Measurements from ENCODE around the gene TENM4.
A peak's percentile ranks its signal among the peaks of the same experiment; 100 is the strongest.

TENM4 gene

DNA sequence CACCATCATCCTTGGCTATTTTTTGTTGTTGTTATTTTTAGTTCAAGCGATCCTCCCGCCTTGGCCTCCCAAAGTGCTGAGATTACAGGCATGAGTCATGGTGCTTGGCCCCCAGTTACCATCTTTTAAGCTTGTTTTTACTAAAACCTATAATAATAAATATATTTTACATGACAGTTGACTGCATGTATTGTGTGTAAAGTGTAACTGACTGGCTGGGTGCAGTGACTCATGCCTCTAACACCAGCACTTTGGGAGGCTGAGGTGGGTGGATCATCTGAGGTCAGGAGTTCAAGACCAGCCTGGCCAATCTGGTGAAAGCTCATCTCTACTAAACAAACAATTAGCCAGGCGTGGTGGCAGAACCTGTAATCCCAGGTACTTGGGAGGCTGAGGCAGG is 386.2 kb downstream of the TENM4 start:
- Histone ChIP-seq H3K4me1 (ENCODE audit: control insufficient read depth, insufficient read depth, low read length) (no peaks in the 10 kb centered on the region), H3K9me3 (ENCODE audit: control insufficient read depth, insufficient read depth, low read depth, low read length) (no peaks in the 10 kb centered on the region), H3K36me3 (ENCODE audit: control insufficient read depth in 2 of 2, insufficient read depth in 1 of 2, low read length in 2 of 2) (no peaks in the 10 kb centered on the region), H3K27ac (ENCODE audit: extremely low read depth, low read depth, low read length) (no peak overlapping the region), H3K4me3 (ENCODE audit: low read depth, low read length) (no peak overlapping the region)
- CTCF ChIA-PET, result interaction anchor here (0.7 to 2.6 kb wide), 5 partner anchors 46 to 412 kb away, joined by 3 to 23 read pairs (median 3); no protein-coding TSS in a partner anchor
- POLR2A ChIA-PET, result no interaction called here
- no peak for TF ChIP-seq ZSCAN30 (tag by site-specific recombination; IDR thresholded peaks at IDR 0.05)
- peak; percentile 30; the same call in 1 of the 2 replicates for TF ChIP-seq ZFHX2 (tag by site-specific recombination; conservative IDR thresholded peaks at IDR 0.05)
- TF ChIP-seq GLIS1 (tag by site-specific recombination; IDR thresholded peaks at IDR 0.05), result peak; percentile 59
- no peak for TF ChIP-seq GFI1B (tag by site-specific recombination; IDR thresholded peaks at IDR 0.05)
- no peak for TF ChIP-seq FEZF1 (tag by site-specific recombination; IDR thresholded peaks at IDR 0.05)
- peak; percentile 46 for TF ChIP-seq SP7 (tag by site-specific recombination; IDR thresholded peaks at IDR 0.05)
- TF ChIP-seq REST (tag by site-specific recombination; IDR thresholded peaks at IDR 0.05), result no peak

- Histone ChIP-seq H3K4me1 (ENCODE audit: control insufficient read depth, insufficient read depth, low read length) (no peaks in the 10 kb centered on the region), H3K9me3 (ENCODE audit: control insufficient read depth, insufficient read depth, low read depth, low read length) (no peaks in the 10 kb centered on the region), H3K4me3 (ENCODE audit: low read depth, low read length) (no peak overlapping the region), H3K27ac (ENCODE audit: extremely low read depth, low read depth, low read length) (no peak overlapping the region), H3K36me3 (ENCODE audit: control insufficient read depth in 2 of 2, insufficient read depth in 1 of 2, low read length in 2 of 2) (no peaks in the 10 kb centered on the region)
- POLR2A ChIA-PET, result no interaction called here
- CTCF ChIA-PET, result interaction anchor here (0.6 to 2.6 kb wide), 10 partner anchors 10 to 407 kb away, joined by 3 to 23 read pairs (median 4); no protein-coding TSS in a partner anchor
- TF ChIP-seq, protein P1, sequence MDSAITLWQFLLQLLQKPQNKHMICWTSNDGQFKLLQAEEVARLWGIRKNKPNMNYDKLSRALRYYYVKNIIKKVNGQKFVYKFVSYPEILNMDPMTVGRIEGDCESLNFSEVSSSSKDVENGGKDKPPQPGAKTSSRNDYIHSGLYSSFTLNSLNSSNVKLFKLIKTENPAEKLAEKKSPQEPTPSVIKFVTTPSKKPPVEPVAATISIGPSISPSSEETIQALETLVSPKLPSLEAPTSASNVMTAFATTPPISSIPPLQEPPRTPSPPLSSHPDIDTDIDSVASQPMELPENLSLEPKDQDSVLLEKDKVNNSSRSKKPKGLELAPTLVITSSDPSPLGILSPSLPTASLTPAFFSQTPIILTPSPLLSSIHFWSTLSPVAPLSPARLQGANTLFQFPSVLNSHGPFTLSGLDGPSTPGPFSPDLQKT (IDR thresholded peaks at IDR 0.05; ENCODE audit: borderline replicate concordance, low read depth, low read length), result no peak
- peak; percentile 23; the same call in 1 of the 2 replicates for TF ChIP-seq CTCF (tag by site-specific recombination; IDR thresholded peaks at IDR 0.05)
These were observed 388.3 kb downstream of the TENM4 start for GRCh38 chr11:79052544-79052943.

DNA sequence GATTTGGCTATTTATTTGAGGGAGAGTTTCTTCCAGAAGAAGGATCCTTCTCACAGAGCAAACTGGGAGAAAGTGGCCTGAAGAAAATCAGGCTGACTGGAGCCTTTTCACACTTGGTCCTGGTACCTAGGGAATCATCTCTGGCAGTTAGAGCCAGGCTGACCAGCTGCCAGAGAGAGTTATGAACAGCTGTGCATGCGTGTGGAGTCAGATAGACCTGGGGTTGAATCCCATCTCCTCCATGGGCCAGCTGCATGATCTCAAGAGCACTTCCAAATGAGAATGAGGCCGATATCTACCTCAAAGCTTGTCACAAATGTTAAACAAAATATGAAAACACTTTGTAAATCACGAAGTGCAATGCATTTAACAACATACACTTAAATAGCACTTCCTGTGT is 390.0 kb downstream of the TENM4 start:
- CTCF ChIA-PET, result interaction anchor here (0.6 kb wide), 2 partner anchors 287 to 362 kb away, joined by 3 read pairs; no protein-coding TSS in a partner anchor
- POLR2A ChIA-PET, result no interaction called here
- no peaks in the 10 kb centered on the region for H3K36me3 ChIP-seq (ENCODE audit: control insufficient read depth in 2 of 2, insufficient read depth in 1 of 2, low read length in 2 of 2)
- no peaks in the 10 kb centered on the region for H3K9me3 ChIP-seq (ENCODE audit: control insufficient read depth, insufficient read depth, low read depth, low read length)
- H3K4me3 ChIP-seq (ENCODE audit: low read depth, low read length), result no peak overlapping the region
- no peak overlapping the region for H3K27ac ChIP-seq (ENCODE audit: extremely low read depth, low read depth, low read length)
- no peaks in the 10 kb centered on the region for H3K4me1 ChIP-seq (ENCODE audit: control insufficient read depth, insufficient read depth, low read length)
- no peak for TF ChIP-seq OVOL3 (tag by site-specific recombination; IDR thresholded peaks at IDR 0.05)
- no peak for TF ChIP-seq ZFP41 (tag by site-specific recombination; IDR thresholded peaks at IDR 0.05; ENCODE audit: borderline replicate concordance)
- no peak for TF ChIP-seq ZNF629 (tag by site-specific recombination; IDR thresholded peaks at IDR 0.05)
- TF ChIP-seq ZNF654 (tag by site-specific recombination; IDR thresholded peaks at IDR 0.05; ENCODE audit: low read depth), result no peak
- TF ChIP-seq ZNF677 (tag by site-specific recombination; IDR thresholded peaks at IDR 0.05), result no peak
- no peak for TF ChIP-seq ZNF76 (tag by site-specific recombination; IDR thresholded peaks at IDR 0.05; ENCODE audit: borderline replicate concordance, low read depth)
- no peak for TF ChIP-seq ZNF114 (tag by site-specific recombination; IDR thresholded peaks at IDR 0.05)
